Mesothelial cell of epicardium (in vitro differentiated cells): ENCODE data around the gene STK16. TPM values are rescaled to one million over a fixed set of nuclear protein-coding genes. Genes with fewer than 3 reads are reported as not detected.
"Not testable (repeated sequence)": the region's sequence is repeated elsewhere in the genome, so short reads cannot be mapped to it uniquely, and the experiment has no call there.

Experiments used
- DNase-seq, 2 experiments: peaks; one replicate each; pipeline ENCODE4 v3.0.0; 2021; ENCODE audit warnings: low spot score in 2 of 2; ENCODE audit not compliant: unreplicated experiment in 2 of 2
- H3K27ac Mint-ChIP-seq: 2 replicates; pipeline ENCODE4 v1.8.0; 2021; ENCODE audit warnings: mixed read lengths
- H3K27me3 Mint-ChIP-seq: 2 replicates; pipeline ENCODE4 v1.8.0; 2021; ENCODE audit warnings: low read depth, mixed read lengths
- H3K36me3 Mint-ChIP-seq: 2 replicates; pipeline ENCODE4 v1.8.0; 2021; ENCODE audit warnings: mixed read lengths
- H3K4me1 Mint-ChIP-seq: 2 replicates; pipeline ENCODE4 v1.8.0; 2021; ENCODE audit warnings: mixed read lengths
- H3K4me3 Mint-ChIP-seq: 2 replicates; pipeline ENCODE4 v1.8.0; 2021; ENCODE audit warnings: mild to moderate bottlenecking, moderate library complexity, mixed read lengths
- H3K9me3 Mint-ChIP-seq: 2 replicates; pipeline ENCODE4 v1.8.0; 2021; ENCODE audit warnings: mixed read lengths
- total RNA-seq: library from RNA; stranded (reverse); gene quantifications from 3 replicates; pipeline ENCODE4 v1.2.1, GENCODE V29; 2021
- TF ChIP-seq, protein P1 (sequence below): fragments of 200-600 bp; sonication (generic); IDR thresholded peaks from one replicate; pipeline ENCODE4 v1.5.0; 2021; ENCODE audit warnings: antibody characterized with exemption; ENCODE audit not compliant: unreplicated experiment

Gene STK16
- total RNA-seq, 1 donor from 2014 or later = 31.2 TPM

DNA sequence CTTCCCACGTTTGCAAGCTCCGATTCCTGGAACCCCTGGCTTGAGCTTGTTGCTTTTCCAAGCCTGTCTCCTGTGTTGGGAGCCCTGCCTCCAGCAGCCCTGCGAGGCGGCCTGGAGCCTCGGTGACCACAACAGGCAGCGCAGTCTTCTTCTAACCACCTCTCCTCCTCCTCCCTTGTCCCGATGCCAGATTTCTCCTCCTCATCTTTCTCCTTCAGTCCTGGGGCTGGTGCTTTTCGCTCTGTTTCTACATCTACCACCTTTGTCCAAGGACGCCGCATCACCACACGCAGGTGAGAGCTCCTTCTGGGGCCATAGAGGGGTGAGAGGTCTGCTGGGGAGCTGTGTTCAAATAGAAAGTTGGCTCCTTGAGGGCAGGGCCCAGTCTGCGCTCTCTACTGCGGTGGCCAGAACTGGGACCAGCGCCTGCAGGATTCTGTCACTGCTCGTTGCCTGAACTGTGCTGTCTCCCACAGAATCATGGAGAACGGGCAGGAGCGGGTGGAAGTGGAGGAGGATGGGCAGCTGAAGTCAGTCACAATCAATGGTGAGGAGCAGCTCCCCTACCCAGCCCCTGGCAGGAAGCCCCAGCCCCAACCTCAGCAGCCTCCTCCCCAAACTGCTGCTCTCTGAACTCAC is 37.8 kb downstream of the STK16 start:
- Mint-ChIP-seq H3K4me1 (peaks cover 25% of the 10 kb centered on the region), H3K36me3 (peaks cover 10% of the 10 kb centered on the region), H3K9me3 (no peaks in the 10 kb centered on the region), H3K4me3 (no peak overlapping the region), H3K27ac (no peak overlapping the region), H3K27me3 (no peaks in the 10 kb centered on the region)
- no peak for DNase-seq
- TF ChIP-seq, protein P1, sequence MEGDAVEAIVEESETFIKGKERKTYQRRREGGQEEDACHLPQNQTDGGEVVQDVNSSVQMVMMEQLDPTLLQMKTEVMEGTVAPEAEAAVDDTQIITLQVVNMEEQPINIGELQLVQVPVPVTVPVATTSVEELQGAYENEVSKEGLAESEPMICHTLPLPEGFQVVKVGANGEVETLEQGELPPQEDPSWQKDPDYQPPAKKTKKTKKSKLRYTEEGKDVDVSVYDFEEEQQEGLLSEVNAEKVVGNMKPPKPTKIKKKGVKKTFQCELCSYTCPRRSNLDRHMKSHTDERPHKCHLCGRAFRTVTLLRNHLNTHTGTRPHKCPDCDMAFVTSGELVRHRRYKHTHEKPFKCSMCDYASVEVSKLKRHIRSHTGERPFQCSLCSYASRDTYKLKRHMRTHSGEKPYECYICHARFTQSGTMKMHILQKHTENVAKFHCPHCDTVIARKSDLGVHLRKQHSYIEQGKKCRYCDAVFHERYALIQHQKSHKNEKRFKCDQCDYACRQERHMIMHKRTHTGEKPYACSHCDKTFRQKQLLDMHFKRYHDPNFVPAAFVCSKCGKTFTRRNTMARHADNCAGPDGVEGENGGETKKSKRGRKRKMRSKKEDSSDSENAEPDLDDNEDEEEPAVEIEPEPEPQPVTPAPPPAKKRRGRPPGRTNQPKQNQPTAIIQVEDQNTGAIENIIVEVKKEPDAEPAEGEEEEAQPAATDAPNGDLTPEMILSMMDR = no peak

DNA sequence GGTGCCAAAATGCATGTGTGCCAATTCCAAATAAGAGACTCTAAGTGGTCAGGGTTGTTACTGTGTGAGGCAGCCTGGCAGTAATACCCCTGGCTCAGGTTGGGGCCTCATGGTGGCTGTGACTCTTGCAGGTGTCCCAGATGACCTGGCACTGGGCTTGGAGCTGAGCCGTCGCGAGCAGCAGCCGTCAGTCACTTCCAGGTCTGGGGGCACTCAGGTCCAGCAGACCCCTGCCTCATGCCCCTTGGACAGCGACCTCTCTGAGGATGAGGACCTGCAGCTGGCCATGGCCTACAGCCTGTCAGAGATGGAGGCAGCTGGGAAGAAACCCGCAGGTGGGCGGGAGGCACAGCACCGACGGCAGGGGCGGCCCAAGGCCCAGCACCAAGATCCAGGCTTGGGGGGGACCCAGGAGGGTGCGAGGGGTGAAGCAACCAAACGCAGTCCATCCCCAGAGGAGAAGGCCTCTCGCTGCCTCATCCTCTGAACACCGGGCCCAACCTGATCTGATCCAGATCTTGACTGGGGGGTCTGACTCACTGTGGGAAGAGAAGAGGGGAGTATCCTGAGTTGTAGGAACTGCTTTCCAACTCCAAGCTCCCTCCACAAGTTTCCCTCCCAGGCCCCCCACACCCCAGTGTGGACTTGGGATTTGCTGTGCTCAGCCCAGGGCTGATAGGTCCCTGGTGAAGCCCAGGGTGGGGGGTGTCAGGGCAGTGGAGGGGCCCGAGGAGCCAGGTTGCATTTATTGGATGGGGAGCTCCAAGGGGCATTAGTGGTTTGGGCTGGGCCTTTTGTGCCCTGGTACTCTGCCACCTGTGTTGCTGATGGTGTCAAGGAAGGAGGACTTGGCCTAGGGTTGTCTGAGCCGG is 39.5 kb downstream of the STK16 start:
- H3K27me3 Mint-ChIP-seq = no peaks in the 10 kb centered on the region
- no peak overlapping the region for H3K27ac Mint-ChIP-seq
- TF ChIP-seq, protein P1 = no peak
- H3K9me3 Mint-ChIP-seq = no peaks in the 10 kb centered on the region
- H3K4me3 Mint-ChIP-seq = no peak overlapping the region
- DNase-seq = no peak
- H3K4me1 Mint-ChIP-seq = peaks cover 13% of the 10 kb centered on the region
- peaks cover 10% of the 10 kb centered on the region for H3K36me3 Mint-ChIP-seq

DNA sequence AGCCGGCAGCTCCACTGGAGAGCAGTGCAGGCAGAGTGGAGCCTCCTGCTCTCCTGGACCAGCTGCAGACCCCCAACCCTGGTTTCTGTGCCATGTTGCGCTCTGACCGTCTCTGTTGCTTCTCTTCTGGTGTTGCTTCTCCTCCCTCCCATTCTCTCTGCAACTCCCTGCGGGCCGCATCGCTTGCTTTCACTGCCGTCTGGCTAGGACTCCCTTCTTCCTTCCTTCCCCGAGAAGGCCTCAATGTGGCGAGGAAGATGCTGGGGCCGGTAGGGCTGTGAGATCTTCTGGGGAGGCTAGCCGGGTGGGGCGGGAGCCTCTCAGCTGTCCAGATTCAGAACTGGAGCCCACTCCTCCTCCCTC is 40.1 kb downstream of the STK16 start:
- Mint-ChIP-seq H3K4me3 (no peak overlapping the region), H3K4me1 (peaks cover 6% of the 10 kb centered on the region), H3K27ac (no peak overlapping the region), H3K27me3 (no peaks in the 10 kb centered on the region), H3K9me3 (no peaks in the 10 kb centered on the region), H3K36me3 (peaks cover 10% of the 10 kb centered on the region)
- no peak for DNase-seq
- TF ChIP-seq, protein P1 = no peak

DNA sequence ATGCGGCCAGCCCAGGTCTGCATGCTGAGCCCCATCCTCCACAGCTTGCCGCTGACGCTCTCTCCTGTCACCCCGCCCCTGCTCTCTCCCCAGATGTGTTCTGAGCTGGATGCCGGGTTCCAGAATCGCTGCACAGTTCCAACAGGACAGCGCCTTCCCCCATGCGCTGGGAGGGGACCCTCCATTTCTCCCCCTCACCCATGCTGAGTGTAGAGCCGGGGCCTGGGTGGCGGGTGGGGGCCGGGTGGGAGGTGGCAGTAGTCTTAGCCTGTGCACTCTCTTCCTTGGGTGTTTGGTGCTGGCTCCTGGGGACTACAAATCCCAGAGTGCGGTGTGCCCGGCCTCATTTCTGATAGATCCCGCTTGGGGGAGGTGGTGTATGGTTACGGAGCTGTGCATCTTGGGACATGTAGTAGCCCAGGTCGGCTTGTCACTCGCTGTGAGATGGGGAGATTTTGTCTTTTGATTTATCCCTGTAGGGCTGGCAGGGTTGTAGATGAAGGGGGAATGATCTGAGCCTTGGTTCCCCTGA is 40.7 kb downstream of the STK16 start:
- H3K4me1 Mint-ChIP-seq = peaks cover 6% of the 10 kb centered on the region
- no peak overlapping the region for H3K27ac Mint-ChIP-seq
- H3K4me3 Mint-ChIP-seq = no peak overlapping the region

DNA sequence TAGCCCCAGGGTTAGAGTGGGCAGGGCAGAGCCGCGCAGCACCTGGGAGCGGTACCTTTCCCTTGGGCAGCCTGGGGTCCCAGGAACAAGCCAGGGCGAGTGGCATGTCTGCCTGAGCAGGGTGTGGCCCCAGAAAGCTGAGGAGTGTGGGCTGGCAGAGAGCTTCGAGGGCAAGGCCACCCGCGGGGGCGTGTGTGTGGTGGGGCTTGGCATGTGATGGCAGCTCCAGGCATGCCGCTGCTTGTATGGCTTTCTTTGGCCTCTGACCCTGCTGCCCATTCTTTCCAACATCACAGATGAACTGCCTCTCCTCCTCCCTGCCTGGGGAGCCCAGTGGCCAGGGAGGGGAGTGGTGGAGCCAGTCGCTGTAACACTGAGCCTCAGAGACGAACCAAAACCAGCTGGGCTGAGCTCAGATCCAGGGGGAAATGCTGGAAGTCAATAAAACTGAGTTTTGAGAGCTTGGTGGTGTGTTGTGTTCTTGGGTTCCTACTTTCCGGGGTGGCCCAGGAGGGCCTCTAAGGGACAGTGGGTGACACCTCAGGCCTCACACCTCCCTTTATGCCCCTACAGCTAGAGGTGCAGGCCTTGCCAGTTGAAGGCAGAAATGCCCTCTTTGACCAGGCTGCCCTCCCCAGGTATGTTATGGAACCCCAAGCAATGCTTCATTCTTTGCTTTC is 41.3 kb downstream of the STK16 start:
- peaks cover 10% of the 10 kb centered on the region for H3K36me3 Mint-ChIP-seq
- no peak for DNase-seq
- TF ChIP-seq, protein P1 = no peak
- no peaks in the 10 kb centered on the region for H3K9me3 Mint-ChIP-seq
- peaks cover 1% of the 10 kb centered on the region for H3K27me3 Mint-ChIP-seq
- no peak overlapping the region for H3K4me3 Mint-ChIP-seq
- peaks cover 6% of the 10 kb centered on the region for H3K4me1 Mint-ChIP-seq
- no peak overlapping the region for H3K27ac Mint-ChIP-seq

More for the DNA sequence above, 40.7 kb downstream of the STK16 start:
- Mint-ChIP-seq H3K27me3 (peaks cover under 1% of the 10 kb centered on the region), H3K9me3 (no peaks in the 10 kb centered on the region), H3K36me3 (peaks cover 10% of the 10 kb centered on the region)
- TF ChIP-seq, protein P1 = no peak
- DNase-seq = no peak

DNA sequence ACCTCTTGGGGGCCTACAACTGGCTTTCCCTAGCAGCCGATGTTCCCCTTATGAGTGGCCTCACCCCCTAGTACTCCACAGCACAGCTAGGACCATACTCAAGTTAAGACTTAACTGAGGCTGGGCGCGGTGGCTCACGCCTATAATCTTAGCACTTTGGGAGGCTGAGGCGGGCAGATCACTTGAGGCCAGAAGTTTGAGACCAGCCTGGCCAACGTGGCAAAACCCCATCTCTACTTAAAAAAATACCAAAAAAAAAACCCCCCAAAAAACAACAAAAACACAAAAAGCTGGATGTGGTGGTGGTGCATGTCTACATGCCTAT is 41.8 kb downstream of the STK16 start:
- not testable (repeated sequence) for DNase-seq, H3K27ac Mint-ChIP-seq, H3K4me3 Mint-ChIP-seq, H3K36me3 Mint-ChIP-seq, H3K9me3 Mint-ChIP-seq, H3K27me3 Mint-ChIP-seq, H3K4me1 Mint-ChIP-seq
